ENCODE data around the gene SCPEP1.

DNA sequence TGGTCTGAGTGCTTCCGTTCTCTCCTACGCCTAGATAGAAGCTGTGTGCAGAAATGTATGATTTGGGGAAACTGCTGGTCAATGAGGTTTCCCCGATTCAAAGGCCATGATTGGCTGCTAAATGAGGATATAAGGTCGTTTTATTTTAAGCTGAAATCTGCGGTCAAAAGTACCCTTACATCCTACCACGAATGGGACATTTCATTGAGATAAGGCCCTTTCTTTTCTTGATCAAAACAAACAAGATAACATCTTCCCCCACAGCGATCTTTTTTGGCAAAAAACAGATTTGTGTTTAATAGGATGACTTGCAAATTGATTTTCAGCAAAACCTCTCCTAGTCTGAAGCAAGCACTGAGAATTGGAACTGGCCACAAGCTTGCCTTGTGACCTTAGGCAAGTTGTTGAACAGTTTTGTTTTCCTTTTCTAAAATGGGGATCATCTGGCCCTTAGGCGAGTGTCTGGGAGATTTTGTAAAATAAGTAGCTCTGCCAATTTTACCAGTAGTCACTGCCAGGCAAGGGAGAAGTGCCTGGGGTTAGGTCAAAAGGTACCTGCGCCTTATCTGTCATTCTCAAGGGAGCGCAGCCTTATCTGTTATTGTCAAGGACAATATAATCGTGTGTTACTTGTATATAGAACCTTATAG lies 635 bp downstream of the SCPEP1 start:
- TF ChIP-seq, protein P1, sequence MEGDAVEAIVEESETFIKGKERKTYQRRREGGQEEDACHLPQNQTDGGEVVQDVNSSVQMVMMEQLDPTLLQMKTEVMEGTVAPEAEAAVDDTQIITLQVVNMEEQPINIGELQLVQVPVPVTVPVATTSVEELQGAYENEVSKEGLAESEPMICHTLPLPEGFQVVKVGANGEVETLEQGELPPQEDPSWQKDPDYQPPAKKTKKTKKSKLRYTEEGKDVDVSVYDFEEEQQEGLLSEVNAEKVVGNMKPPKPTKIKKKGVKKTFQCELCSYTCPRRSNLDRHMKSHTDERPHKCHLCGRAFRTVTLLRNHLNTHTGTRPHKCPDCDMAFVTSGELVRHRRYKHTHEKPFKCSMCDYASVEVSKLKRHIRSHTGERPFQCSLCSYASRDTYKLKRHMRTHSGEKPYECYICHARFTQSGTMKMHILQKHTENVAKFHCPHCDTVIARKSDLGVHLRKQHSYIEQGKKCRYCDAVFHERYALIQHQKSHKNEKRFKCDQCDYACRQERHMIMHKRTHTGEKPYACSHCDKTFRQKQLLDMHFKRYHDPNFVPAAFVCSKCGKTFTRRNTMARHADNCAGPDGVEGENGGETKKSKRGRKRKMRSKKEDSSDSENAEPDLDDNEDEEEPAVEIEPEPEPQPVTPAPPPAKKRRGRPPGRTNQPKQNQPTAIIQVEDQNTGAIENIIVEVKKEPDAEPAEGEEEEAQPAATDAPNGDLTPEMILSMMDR (IDR thresholded peaks at IDR 0.05) = no peak
- TF ChIP-seq POLR2A (IDR thresholded peaks at IDR 0.05) = no peak
- no peak for TF ChIP-seq POLR2AphosphoS5 (IDR thresholded peaks at IDR 0.05)
- TF ChIP-seq EP300 (IDR thresholded peaks at IDR 0.05; ENCODE audit: low read depth) = no peak

All from transverse colon (tissue), 4 donors.